Hepatocyte (in vitro differentiated cells): ENCODE measurements around the gene KLHL3.

Experiments
- EZH2 ChIP-seq: fragments of 200-600 bp; sonication (generic); IDR thresholded peaks from 2 replicates; pipeline ENCODE4 v1.6.1; 2016; ENCODE audit warnings: antibody characterized with exemption, mild to moderate bottlenecking, borderline replicate concordance
- EZH2phosphoT487 ChIP-seq: fragments of 200-600 bp; sonication (generic); IDR thresholded peaks from one replicate; pipeline ENCODE4 v1.6.1; 2018; ENCODE audit warnings: antibody characterized with exemption, mild to moderate bottlenecking, low read depth, moderate library complexity; ENCODE audit not compliant: unreplicated experiment, severe bottlenecking
- TF ChIP-seq, protein P1 (sequence below): fragments of 200-600 bp; sonication (generic); IDR thresholded peaks from 2 replicates; pipeline ENCODE4 v1.5.1; 2016; ENCODE audit warnings: antibody characterized with exemption, mild to moderate bottlenecking; ENCODE audit not compliant: poor library complexity

DNA sequence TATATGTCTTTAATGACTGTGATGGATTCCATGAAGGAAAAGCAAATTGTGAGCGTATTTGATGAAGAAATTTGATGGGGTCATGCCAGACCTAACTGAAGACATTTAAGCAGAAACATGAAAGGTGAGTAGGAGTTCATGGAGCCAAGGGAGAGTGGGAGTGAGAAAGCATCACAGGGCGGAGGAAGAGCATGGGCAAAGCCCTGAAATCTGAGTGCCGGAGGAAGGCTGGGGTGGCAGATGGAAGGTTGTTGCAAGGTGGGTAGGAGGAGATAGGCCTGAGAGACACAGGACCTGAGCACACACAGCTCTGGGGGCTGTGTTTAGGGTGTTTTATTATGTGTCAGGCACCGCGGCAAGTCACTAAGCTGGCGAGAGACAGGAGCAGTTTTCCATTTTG lies 136.4 kb downstream of the KLHL3 start:
- no peak for TF ChIP-seq EZH2
- TF ChIP-seq, protein P1, sequence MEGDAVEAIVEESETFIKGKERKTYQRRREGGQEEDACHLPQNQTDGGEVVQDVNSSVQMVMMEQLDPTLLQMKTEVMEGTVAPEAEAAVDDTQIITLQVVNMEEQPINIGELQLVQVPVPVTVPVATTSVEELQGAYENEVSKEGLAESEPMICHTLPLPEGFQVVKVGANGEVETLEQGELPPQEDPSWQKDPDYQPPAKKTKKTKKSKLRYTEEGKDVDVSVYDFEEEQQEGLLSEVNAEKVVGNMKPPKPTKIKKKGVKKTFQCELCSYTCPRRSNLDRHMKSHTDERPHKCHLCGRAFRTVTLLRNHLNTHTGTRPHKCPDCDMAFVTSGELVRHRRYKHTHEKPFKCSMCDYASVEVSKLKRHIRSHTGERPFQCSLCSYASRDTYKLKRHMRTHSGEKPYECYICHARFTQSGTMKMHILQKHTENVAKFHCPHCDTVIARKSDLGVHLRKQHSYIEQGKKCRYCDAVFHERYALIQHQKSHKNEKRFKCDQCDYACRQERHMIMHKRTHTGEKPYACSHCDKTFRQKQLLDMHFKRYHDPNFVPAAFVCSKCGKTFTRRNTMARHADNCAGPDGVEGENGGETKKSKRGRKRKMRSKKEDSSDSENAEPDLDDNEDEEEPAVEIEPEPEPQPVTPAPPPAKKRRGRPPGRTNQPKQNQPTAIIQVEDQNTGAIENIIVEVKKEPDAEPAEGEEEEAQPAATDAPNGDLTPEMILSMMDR, result no peak
- no peak for TF ChIP-seq EZH2phosphoT487
